Measurements from ENCODE around the gene DHRS12. TPM values are rescaled to one million over a fixed set of nuclear protein-coding genes. Genes with fewer than 3 reads are reported as not detected.

The DHRS12 gene
- total and polyA plus RNA-seq, 12 donors, result 5.5 to 20.6 (median 10.3) TPM

DNA sequence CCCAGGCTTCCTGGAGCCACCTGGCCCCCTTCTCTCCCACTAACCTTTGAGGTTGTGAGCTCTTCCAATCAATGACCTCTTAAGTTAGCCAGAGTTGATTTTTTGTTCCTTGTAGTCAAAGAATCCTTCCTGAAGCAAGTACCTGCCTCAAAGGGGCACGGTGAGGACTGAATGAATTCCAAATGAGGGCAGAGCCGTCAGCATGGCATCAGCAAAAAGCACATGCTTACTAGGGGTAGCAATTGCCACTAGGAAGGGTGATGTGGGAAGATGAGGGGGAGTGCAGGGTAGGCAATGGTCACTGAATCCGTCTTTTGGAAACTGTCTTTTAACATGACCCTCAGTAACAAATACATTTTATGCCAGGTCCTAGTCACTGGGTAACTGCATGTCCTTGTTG lies 15.6 kb upstream of the DHRS12 start:
- Histone ChIP-seq H3K27me3 (no peaks in the 10 kb centered on the region), H3K27ac (peak overlapping the region in 6 of 10 donors; percentile 52 to 83 (median 68)), H3K36me3 (no peaks in the 10 kb centered on the region), H3K4me3 (no peak overlapping the region), H3K4me1 (peaks cover 4 to 67% (median 26%) of the 10 kb centered on the region in 9 donors), H3K9me3 (no peaks in the 10 kb centered on the region)
- no peak for ATAC-seq
- 70 to 75% methylated on average over 3 of the region's 3 CpGs for WGBS, 2 donors
- TF ChIP-seq, protein P1, sequence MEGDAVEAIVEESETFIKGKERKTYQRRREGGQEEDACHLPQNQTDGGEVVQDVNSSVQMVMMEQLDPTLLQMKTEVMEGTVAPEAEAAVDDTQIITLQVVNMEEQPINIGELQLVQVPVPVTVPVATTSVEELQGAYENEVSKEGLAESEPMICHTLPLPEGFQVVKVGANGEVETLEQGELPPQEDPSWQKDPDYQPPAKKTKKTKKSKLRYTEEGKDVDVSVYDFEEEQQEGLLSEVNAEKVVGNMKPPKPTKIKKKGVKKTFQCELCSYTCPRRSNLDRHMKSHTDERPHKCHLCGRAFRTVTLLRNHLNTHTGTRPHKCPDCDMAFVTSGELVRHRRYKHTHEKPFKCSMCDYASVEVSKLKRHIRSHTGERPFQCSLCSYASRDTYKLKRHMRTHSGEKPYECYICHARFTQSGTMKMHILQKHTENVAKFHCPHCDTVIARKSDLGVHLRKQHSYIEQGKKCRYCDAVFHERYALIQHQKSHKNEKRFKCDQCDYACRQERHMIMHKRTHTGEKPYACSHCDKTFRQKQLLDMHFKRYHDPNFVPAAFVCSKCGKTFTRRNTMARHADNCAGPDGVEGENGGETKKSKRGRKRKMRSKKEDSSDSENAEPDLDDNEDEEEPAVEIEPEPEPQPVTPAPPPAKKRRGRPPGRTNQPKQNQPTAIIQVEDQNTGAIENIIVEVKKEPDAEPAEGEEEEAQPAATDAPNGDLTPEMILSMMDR (IDR thresholded peaks at IDR 0.05), result no peak
- DNase-seq, result no peak
- intact Hi-C loops (cut with DNase I), result loop anchor here in 7 of 10 donors (5.0 to 10.0 kb wide), 4 partner anchors 175 to 308 kb away; partner anchors contain the start of genes NEK5 (in 6 of the 7), ALG11 (in 1 of the 7) and ATP7B (in 1 of the 7)

DNA sequence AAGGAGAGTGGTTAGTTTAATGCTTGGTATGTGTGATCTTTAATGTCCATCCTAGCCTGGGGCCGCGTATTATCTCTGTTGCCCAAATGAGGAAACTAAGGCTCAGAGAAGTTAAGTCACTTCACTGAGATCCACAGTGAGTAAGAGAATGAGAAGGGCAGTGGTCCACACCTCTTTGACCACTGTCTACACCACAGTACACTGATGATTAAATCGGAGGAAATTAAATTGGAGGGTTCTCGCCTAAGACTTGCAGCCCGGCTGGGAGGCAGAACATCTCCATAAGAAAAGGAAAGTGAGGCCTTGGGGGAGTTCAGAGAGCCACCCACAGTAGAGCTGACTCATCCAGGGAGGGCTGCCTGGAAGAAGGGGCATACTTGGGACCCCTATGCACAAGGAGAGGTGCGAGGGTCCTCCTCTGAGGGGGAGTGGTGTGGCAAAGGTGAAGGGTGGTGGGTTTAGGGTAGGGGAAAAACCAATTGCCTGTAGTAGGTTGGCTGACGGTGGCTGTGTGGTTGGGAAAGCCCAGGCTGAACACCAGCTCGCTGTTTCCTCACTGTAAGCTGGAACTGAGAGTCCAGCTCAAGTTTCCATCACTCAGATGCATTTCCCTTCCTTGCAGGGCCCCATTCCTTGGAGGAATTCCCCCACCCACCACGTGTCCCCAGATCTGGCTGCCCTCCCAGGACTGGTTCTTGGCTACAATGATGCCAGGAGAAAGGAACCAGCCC lies 15.0 kb upstream of the DHRS12 start:
- intact Hi-C loops (cut with DNase I), result loop anchor here in 7 of 10 donors (5.0 to 10.0 kb wide), 4 partner anchors 176 to 308 kb away; partner anchors contain the start of genes NEK5 (in 6 of the 7), ALG11 (in 1 of the 7) and ATP7B (in 1 of the 7)
- WGBS, 2 donors, result 71 to 74% methylated on average over 9 of the region's 9 CpGs
- Histone ChIP-seq H3K4me1 (peaks cover 4 to 61% (median 26%) of the 10 kb centered on the region in 9 donors), H3K9me3 (no peaks in the 10 kb centered on the region), H3K4me3 (no peak overlapping the region), H3K27ac (peak overlapping the region in 8 of 10 donors; percentile 43 to 83 (median 65)), H3K27me3 (no peaks in the 10 kb centered on the region), H3K36me3 (no peaks in the 10 kb centered on the region)
- ATAC-seq, result peak in 4 of 8 donors; percentile 16 to 33 (median 28)
- no peak for DNase-seq
- TF ChIP-seq, protein P1 (IDR thresholded peaks at IDR 0.05), result no peak

DNA sequence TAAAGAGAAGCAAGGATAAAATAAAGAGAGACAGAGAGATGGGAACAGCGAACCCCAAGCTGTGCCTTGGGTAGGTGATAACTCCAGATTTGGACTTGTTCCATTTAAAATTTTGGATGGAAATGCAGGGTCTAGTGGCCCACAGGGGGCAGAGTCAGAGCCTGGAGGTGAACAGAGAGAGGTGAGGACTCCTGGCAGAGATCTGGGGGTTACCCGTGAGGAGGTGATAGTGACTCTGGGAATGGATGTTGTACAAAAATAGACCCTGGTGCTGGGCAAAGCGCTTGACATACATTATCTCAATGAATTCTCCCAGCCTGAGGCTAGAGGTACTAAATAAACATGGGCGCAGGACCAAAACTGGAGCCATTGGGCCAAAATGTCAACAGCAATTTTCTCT lies 14.3 kb upstream of the DHRS12 start:
- H3K36me3 ChIP-seq, result no peaks in the 10 kb centered on the region
- intact Hi-C loops (cut with DNase I), result loop anchor here in 7 of 10 donors (5.0 to 10.0 kb wide), 4 partner anchors 177 to 309 kb away; partner anchors contain the start of genes NEK5 (in 6 of the 7), ALG11 (in 1 of the 7) and ATP7B (in 1 of the 7)
- H3K4me3 ChIP-seq, result no peak overlapping the region
- peaks cover 4 to 54% (median 26%) of the 10 kb centered on the region in 9 donors for H3K4me1 ChIP-seq
- H3K27me3 ChIP-seq, result no peaks in the 10 kb centered on the region
- no peaks in the 10 kb centered on the region for H3K9me3 ChIP-seq
- WGBS, 2 donors, result 52 to 65% methylated on average over 4 of the region's 4 CpGs
- DNase-seq (peak in 1 of 2 donors; percentile 72), ATAC-seq (peak; percentile 61 to 91 (median 86))
- peak overlapping the region in 7 of 10 donors; percentile 43 to 83 (median 67) for H3K27ac ChIP-seq
- TF ChIP-seq, protein P1 (IDR thresholded peaks at IDR 0.05), result peak in 5 of 9 donors; percentile 5 to 55 (median 45)

DNA sequence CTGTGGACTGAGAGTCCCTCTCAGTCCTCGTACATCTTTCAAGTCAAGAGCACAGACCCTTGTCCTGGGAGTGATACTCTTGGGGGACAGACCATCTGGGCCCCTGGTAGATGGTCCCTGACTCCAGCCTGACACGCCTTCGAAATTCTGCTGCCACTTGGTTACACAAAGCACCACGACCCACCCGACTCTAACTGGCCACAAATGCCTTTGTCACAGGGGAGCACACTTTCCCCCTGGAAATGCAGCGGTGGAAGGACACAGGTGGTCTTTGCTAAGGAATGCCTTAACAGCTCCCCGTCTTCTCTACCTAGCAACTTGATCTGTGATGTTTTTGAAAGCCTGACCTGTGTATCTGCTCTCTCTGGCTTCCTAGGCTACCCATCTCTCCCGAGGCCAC lies 13.8 kb upstream of the DHRS12 start:
- 85 to 89% methylated on average over 8 of the region's 8 CpGs for WGBS, 2 donors
- no peaks in the 10 kb centered on the region for H3K9me3 ChIP-seq
- intact Hi-C loops (cut with DNase I), result loop anchor here in 7 of 10 donors (5.0 to 10.0 kb wide), 4 partner anchors 177 to 310 kb away; partner anchors contain the start of genes NEK5 (in 6 of the 7), ALG11 (in 1 of the 7) and ATP7B (in 1 of the 7)
- H3K27ac ChIP-seq, result peak overlapping the region in 4 of 10 donors; percentile 16 to 83 (median 34)
- H3K36me3 ChIP-seq, result no peaks in the 10 kb centered on the region
- ATAC-seq, result no peak
- DNase-seq, result no peak
- H3K4me1 ChIP-seq, result peaks cover 4 to 49% (median 26%) of the 10 kb centered on the region in 9 donors
- TF ChIP-seq, protein P1 (IDR thresholded peaks at IDR 0.05), result no peak
- H3K4me3 ChIP-seq, result no peak overlapping the region
- no peaks in the 10 kb centered on the region for H3K27me3 ChIP-seq
